Upper lobe of left lung (tissue), 6 donors: ENCODE measurements around the gene HES7. TPM values are rescaled to one million over a fixed set of nuclear protein-coding genes. Genes with fewer than 3 reads are reported as not detected.

Experiments used
- ATAC-seq, 2 donors: fragments of 200-7000 bp; cut with Tn5 transposase; one replicate each; pipeline ENCODE4 v1.9.1; 2022; ENCODE audit warnings: mild to moderate bottlenecking in 2 of 2, moderate library complexity in 2 of 2; ENCODE audit not compliant: low FRiP score in 2 of 2
- DNase-seq, 2 donors: peaks; one replicate each; pipeline ENCODE4 v3.0.0-alpha.2; 2019 to 2020
- H3K27ac ChIP-seq, 4 donors: fragments of 200-600 bp; sonication (generic); one replicate each; pipeline ENCODE4 v1.5.1; 2016 to 2019
- H3K27me3 ChIP-seq, 4 donors: fragments of 200-600 bp; sonication (generic); one replicate each; pipeline ENCODE4 v1.5.1; 2017 to 2019
- H3K36me3 ChIP-seq, 4 donors: fragments of 200-600 bp; sonication (generic); one replicate each; pipeline ENCODE4 v1.5.1; 2016 to 2019
- H3K4me1 ChIP-seq, 4 donors: fragments of 200-600 bp; sonication (generic); one replicate each; pipeline ENCODE4 v1.5.1; 2018 to 2019
- H3K4me3 ChIP-seq, 4 donors: fragments of 200-600 bp; sonication (generic); one replicate each; pipeline ENCODE4 v1.5.1; 2017 to 2019; ENCODE audit warnings: mild to moderate bottlenecking in 2 of 4, moderate library complexity in 1 of 4
- H3K9me3 ChIP-seq, 4 donors: fragments of 200-600 bp; sonication (generic); one replicate each; pipeline ENCODE4 v1.5.1; 2018 to 2019
- CTCF ChIP-seq, 6 experiments: fragments of 450-650 bp in 4 of 6; fragments of 200-600 bp in 2 of 6; sonication (generic) in 2 of 6; IDR thresholded peaks; one replicate each; pipeline ENCODE4 v1.5.1; 2016 to 2019; ENCODE audit warnings: antibody characterized with exemption in 6 of 6
- EP300 ChIP-seq, 4 donors: sonication (generic); formaldehyde crosslinking; IDR thresholded peaks; one replicate each; pipeline ENCODE4 v1.5.1; 2017; ENCODE audit warnings: antibody characterized with exemption in 4 of 4, control low read depth in 2 of 4
- POLR2A ChIP-seq, 4 donors: fragments of 450-650 bp; IDR thresholded peaks; one replicate each; pipeline ENCODE4 v1.5.1; 2016 to 2017; ENCODE audit warnings: antibody characterized with exemption in 4 of 4, mild to moderate bottlenecking in 2 of 4
- POLR2AphosphoS5 ChIP-seq, 2 donors: sonication (generic); formaldehyde crosslinking; IDR thresholded peaks; one replicate each; pipeline ENCODE4 v1.5.1; 2017; ENCODE audit warnings: antibody characterized with exemption in 2 of 2
- WGBS, 2 donors: methylation state at CpG; one replicate each; pipeline ENCODE4 v1.1.5; 2017 to 2018; 5-methylcytosine and 5-hydroxymethylcytosine counted together
- total RNA-seq, 6 donors: library from RNA; depleted of rRNA in 4 of 6; stranded (reverse); fragments of >200 nt in 4 of 6; gene quantifications; one replicate each; pipeline versions ENCODE4 v1.1.0 to v1.2.1, GENCODE V29; 2016 to 2021
- donor health status: DM: no; HTN: no; CAD: no; lungs with moderate emphysema.
- donor health status: DM: no; HTN: yes; CAD: no; lungs with severe emphysema.

HES7 gene
- total RNA-seq, 6 donors from 2014 or later, result 4.9 TPM; not detected in 5

DNA sequence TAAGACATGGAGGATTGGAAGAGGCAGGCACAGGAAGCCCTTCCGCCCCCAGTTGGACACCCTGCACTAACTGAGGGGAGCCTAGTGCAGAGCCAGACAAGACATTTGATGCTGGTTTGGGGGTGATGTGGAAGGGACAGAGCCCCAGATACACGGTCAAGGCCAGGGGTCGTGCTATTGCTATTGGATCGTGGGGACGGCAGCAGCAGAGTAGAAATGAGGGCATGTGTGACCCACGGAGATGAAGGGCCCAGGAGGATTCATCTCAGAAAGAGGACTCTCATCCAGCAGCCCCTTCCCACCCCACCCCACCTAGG lies 40.9 kb upstream of the HES7 start:
- TF ChIP-seq POLR2AphosphoS5 (IDR thresholded peaks at IDR 0.05) (no peak), EP300 (IDR thresholded peaks at IDR 0.05) (no peak), CTCF (IDR thresholded peaks at IDR 0.05) (no peak), POLR2A (IDR thresholded peaks at IDR 0.05) (no peak)
- Histone ChIP-seq H3K27me3 (no peaks in the 10 kb centered on the region), H3K36me3 (peaks cover 0 to 17% (median 5%) of the 10 kb centered on the region in 4 donors), H3K4me3 (no peak overlapping the region), H3K27ac (peak overlapping the region; percentile 95 to 99 (median 97)), H3K9me3 (no peaks in the 10 kb centered on the region), H3K4me1 (peaks cover 35 to 41% (median 38%) of the 10 kb centered on the region in 4 donors)
- DNase-seq, result no peak
- ATAC-seq, result no peak
- WGBS, 2 donors, result 74 to 75% methylated on average over 6 of the region's 6 CpGs

- ATAC-seq (peak; percentile 63 to 72), DNase-seq (peak; percentile 17 to 86)
- TF ChIP-seq EP300 (IDR thresholded peaks at IDR 0.05), result peak in 1 of 4 donors; percentile 52
- TF ChIP-seq CTCF (IDR thresholded peaks at IDR 0.05), result no peak
- TF ChIP-seq POLR2AphosphoS5 (IDR thresholded peaks at IDR 0.05), result peak; percentile 70 to 81
- 27 to 43% methylated on average over 6 to 13 of the region's 13 CpGs for WGBS, 2 donors
- Histone ChIP-seq H3K4me1 (peaks cover 35 to 47% (median 40%) of the 10 kb centered on the region in 4 donors), H3K9me3 (no peaks in the 10 kb centered on the region), H3K36me3 (peaks cover 4 to 23% (median 8%) of the 10 kb centered on the region in 4 donors), H3K27me3 (no peaks in the 10 kb centered on the region), H3K4me3 (peak overlapping the region in 2 of 4 donors; percentile 2 to 95), H3K27ac (peak overlapping the region; percentile 95 to 99 (median 97))
Measured at GRCh38 chr17:8163978-8164814, 40.3 kb upstream of the HES7 start.

DNA sequence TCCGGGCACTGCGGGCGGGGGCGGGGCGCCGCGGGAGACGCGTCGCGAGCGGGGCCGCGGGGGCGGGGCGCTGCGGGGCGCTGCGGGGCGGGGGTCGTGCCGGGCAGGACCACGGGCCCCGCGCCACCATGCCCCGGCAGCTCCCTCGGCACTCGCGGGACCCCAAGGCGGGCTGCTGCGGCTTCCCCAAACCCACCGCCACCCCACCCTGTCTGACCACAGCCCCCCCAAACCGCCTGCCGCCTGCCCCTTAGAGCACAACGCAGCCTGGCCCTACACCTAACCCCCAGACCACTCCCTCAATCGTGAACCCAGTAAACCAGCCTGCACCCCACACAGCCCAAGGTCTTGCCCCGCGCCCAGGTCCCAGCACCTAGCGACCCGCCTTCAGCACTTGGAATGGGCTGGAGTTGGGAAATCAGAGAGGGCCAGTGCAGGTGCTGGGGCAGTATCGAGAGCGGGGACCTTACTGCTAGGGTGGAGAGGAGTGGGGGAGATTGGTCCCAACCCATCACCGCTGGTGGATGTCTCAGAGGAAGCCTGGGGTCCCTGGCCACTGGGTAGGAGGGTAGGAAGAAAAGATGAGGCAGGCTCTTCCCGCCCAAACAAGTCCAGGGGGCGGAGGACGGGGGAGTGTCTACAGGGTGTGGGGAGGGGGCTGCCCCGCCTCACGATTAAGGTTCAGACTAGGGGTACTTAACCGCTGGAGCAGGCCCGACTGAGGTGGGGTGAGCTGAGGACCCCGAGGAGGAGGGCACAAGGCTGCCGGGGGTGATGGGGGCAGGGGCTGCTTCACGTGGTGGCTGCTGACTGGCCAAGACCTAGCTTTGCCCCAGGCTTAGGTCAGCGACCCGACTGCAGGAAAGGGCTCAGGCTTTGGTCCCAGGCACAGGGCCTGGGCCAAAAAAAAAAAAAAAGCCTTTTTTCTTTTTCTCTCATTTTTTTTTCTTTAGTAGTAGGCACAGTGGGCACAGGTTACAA lies 39.4 kb upstream of the HES7 start:
- DNase-seq (peak in 1 of 2 donors; percentile 50), ATAC-seq (peak; percentile 1 to 38)
- Histone ChIP-seq H3K4me3 (peak overlapping the region; percentile 25 to 95 (median 77)), H3K4me1 (peaks cover 38 to 51% (median 46%) of the 10 kb centered on the region in 4 donors), H3K27me3 (no peaks in the 10 kb centered on the region), H3K9me3 (no peaks in the 10 kb centered on the region), H3K27ac (peak overlapping the region; percentile 95 to 99 (median 97)), H3K36me3 (peaks cover 4 to 26% (median 8%) of the 10 kb centered on the region in 4 donors)
- no peak for TF ChIP-seq EP300 (IDR thresholded peaks at IDR 0.05)
- TF ChIP-seq POLR2AphosphoS5 (IDR thresholded peaks at IDR 0.05), result no peak
- no peak for TF ChIP-seq CTCF (IDR thresholded peaks at IDR 0.05)
- TF ChIP-seq POLR2A (IDR thresholded peaks at IDR 0.05), result no peak
- WGBS, 2 donors, result 7 to 27% methylated on average over 12 to 43 of the region's 55 CpGs

GRCh38 chr17:8162233-8162996 lies 38.5 kb upstream of the HES7 start, which contains the start of gene VAMP2:
Gene VAMP2, minus strand, starts transcription at chr17:8162948. Its CDS starts 69 bp downstream, at chr17:8162879.
- Histone ChIP-seq H3K27ac (peak within 1 kb of the TSS; percentile 95 to 99 (median 97)), H3K27me3 (no peaks in the 10 kb centered on the region), H3K4me3 (peak within 1 kb of the TSS; percentile 63 to 95 (median 92)), H3K36me3 (peaks cover 4 to 31% (median 8%) of the 10 kb centered on the region in 4 donors), H3K4me1 (peaks cover 38 to 60% (median 48%) of the 10 kb centered on the region in 4 donors), H3K9me3 (no peaks in the 10 kb centered on the region)
- ATAC-seq (peak; percentile 9 to 86), DNase-seq (peak; percentile 79 to 98)
- peak in 4 of 6 experiments; percentile 4 to 39 (median 26) for TF ChIP-seq CTCF (IDR thresholded peaks at IDR 0.05)
- peak in 1 of 4 donors; percentile 32 for TF ChIP-seq EP300 (IDR thresholded peaks at IDR 0.05)
- peak; percentile 91 to 94 for TF ChIP-seq POLR2AphosphoS5 (IDR thresholded peaks at IDR 0.05)
- peak in 3 of 4 donors; percentile 57 to 95 (median 70) for TF ChIP-seq POLR2A (IDR thresholded peaks at IDR 0.05)
- 0% methylated on average over 10 to 75 of the region's 75 CpGs for WGBS, 2 donors
